Measurements from ENCODE around the gene BRF1. TPM values are rescaled to one million over a fixed set of nuclear protein-coding genes. Genes with fewer than 3 reads are reported as not detected.

Gene BRF1
- polyA plus RNA-seq, 1 of the 3 experiments (the other 2 are of a cell fraction): 15.7 TPM

- no peak overlapping the region for H2AFZ ChIP-seq (ENCODE audit: low read depth)
- no peak overlapping the region for H3K9ac ChIP-seq
- peaks cover 0 to 3% of the 10 kb centered on the region in 2 experiments for H3K36me3 ChIP-seq (replicated peaks in 1 of 2; ENCODE audit: control insufficient read depth in 1 of 2, insufficient read depth in 2 of 2, low read length in 1 of 2)
- H3K79me2 ChIP-seq (ENCODE audit: insufficient read depth): peaks cover 11% of the 10 kb centered on the region; the same call in 1 of the 2 replicates
- no peaks in the 10 kb centered on the region for H3F3A ChIP-seq (replicated peaks; ENCODE audit: insufficient read depth)
- no peak for DNase-seq
- no peak overlapping the region for H3K4me3 ChIP-seq (ENCODE audit: low read depth in 2 of 2, low read length in 1 of 2)
- no peaks in the 10 kb centered on the region for H3K27me3 ChIP-seq (ENCODE audit: insufficient read depth)
- H3K9me3 ChIP-seq: peaks cover 3% of the 10 kb centered on the region; the same call in 1 of the 2 replicates
- H3K9me2 ChIP-seq: no peaks in the 10 kb centered on the region
- CTCF ChIA-PET: interaction anchor here (0.6 to 2.5 kb wide), 2 partner anchors 78 to 118 kb away, joined by 3 to 14 read pairs; no protein-coding TSS in a partner anchor
- H3K27ac ChIP-seq (ENCODE audit: low read depth in 2 of 2, low read length in 1 of 2): no peak overlapping the region
- peaks cover 12% of the 10 kb centered on the region for H4K20me1 ChIP-seq (ENCODE audit: insufficient read depth)
- POLR2A ChIA-PET: no interaction called here
- no peak for TF ChIP-seq PBX3 (IDR thresholded peaks at IDR 0.05)
- no peak for TF ChIP-seq EZH2phosphoT487 (IDR thresholded peaks at IDR 0.05; ENCODE audit: borderline replicate concordance, low read depth)
- TF ChIP-seq USF2 (IDR thresholded peaks at IDR 0.05; ENCODE audit: borderline replicate concordance, low read depth, low read length): no peak
- TF ChIP-seq TEAD4 (IDR thresholded peaks at IDR 0.05; ENCODE audit: borderline replicate concordance, insufficient read depth): no peak
- TF ChIP-seq RFX5 (IDR thresholded peaks at IDR 0.05; ENCODE audit: low read length): no peak
- no peak for TF ChIP-seq SMC3 (IDR thresholded peaks at IDR 0.05; ENCODE audit: low read depth, low read length)
- TF ChIP-seq GABPA (IDR thresholded peaks at IDR 0.05; ENCODE audit: low read depth): no peak
- no peak for TF ChIP-seq MXI1 (IDR thresholded peaks at IDR 0.05; ENCODE audit: low read depth, low read length)
- TF ChIP-seq MAX (IDR thresholded peaks at IDR 0.05; ENCODE audit: low read depth): no peak
- no peak for TF ChIP-seq FOSL2 (IDR thresholded peaks at IDR 0.05; ENCODE audit: borderline replicate concordance, low read depth)
- no peak for TF ChIP-seq TCF12 (IDR thresholded peaks at IDR 0.05)
- no peak for TF ChIP-seq CHD2 (IDR thresholded peaks at IDR 0.05; ENCODE audit: low read length, partially characterized antibody)
- no peak for TF ChIP-seq ZBTB33 (IDR thresholded peaks at IDR 0.05; ENCODE audit: borderline replicate concordance, low read depth)
- 86% methylated on average over 7 of the region's 11 CpGs for WGBS (ENCODE audit: low lambda C conversion rate)
- H3K4me2 ChIP-seq: no peak overlapping the region
- H3K4me1 ChIP-seq (ENCODE audit: control insufficient read depth in 1 of 2, insufficient read depth in 2 of 2, low read depth in 1 of 2, low read length in 1 of 2): peaks cover 0 to 9% of the 10 kb centered on the region in 2 experiments; a peak in 1 of 4 replicates
These were observed 49.2 kb upstream of the BRF1 start for GRCh38 chr14:105349992-105350391.

Data from SK-N-SH (cell line).